Esophagus muscularis mucosa (tissue), 3 donors: ENCODE data around the gene PRND.

Source experiments
- CTCF ChIP-seq, 3 experiments: fragments of 200-600 bp in 2 of 3; fragments of 450-650 bp in 1 of 3; sonication (generic) in 2 of 3; IDR thresholded peaks; one replicate each; pipeline ENCODE4 v1.5.1; 2017 to 2019; ENCODE audit warnings: antibody characterized with exemption in 3 of 3, mild to moderate bottlenecking in 2 of 3, moderate library complexity in 1 of 3
- POLR2A ChIP-seq: fragments of 450-650 bp; IDR thresholded peaks from one replicate; pipeline ENCODE4 v1.6.1; 2017; ENCODE audit warnings: antibody characterized with exemption, moderate library complexity, mild to moderate bottlenecking, low read depth

- TF ChIP-seq CTCF (IDR thresholded peaks at IDR 0.05) (no peak), POLR2A (no peak)
Observed at GRCh38 chr20:4674672-4675071, 47.0 kb upstream of the PRND start.
